Measurements from ENCODE around the gene PDK3.

- TF ChIP-seq CTCF (IDR thresholded peaks at IDR 0.05; ENCODE audit: low read length) (no peak), EZH2 (optimal IDR thresholded peaks at IDR 0.05; ENCODE audit: low read depth, low read length) (no peak), EZH2phosphoT487 (IDR thresholded peaks at IDR 0.05; ENCODE audit: low read length) (no peak)
Observed at GRCh38 chrX:24567169-24567568, 102.1 kb downstream of the PDK3 start.
